H1 (cell line): ENCODE measurements around the gene ZNF91. TPM values are rescaled to one million over a fixed set of nuclear protein-coding genes. Genes with fewer than 3 reads are reported as not detected.
"Not testable (repeated sequence)": the region's sequence is repeated elsewhere in the genome, so short reads cannot be mapped to it uniquely, and the experiment has no call there.

ENCODE experiments used
- CTCF ChIA-PET: fragments of 300-600 bp; sonication (Branson Sonifier 250); formaldehyde crosslinking; loops from one replicate; lab custom pipeline; 2021; ENCODE audit not compliant: partially characterized antibody; lab: Charles Lee
- POLR2A ChIA-PET: fragments of 300-600 bp; sonication (Branson Sonifier 250); formaldehyde crosslinking; loops from one replicate; lab custom pipeline; 2021; ENCODE audit warnings: inconsistent platforms; ENCODE audit not compliant: partially characterized antibody; lab: Charles Lee
- DNase-seq, 2 experiments: peaks; one replicate each; pipeline versions ENCODE4 v3.0.0 to v3.0.0-alpha.2; 2010 to 2022; ENCODE audit warnings: low spot score in 2 of 2, low read depth in 1 of 2, mixed read lengths in 1 of 2
- FAIRE-seq: peaks from 2 replicates; lab custom pipeline; 2011; peaks lifted over from hg19 to GRCh38; lab: Jason Lieb, UNC
- H2AFZ ChIP-seq: 2 replicates; pipeline ENCODE4 v1.8.1; 2012; ENCODE audit warnings: low read length, inconsistent platforms
- H2AK5ac ChIP-seq: 2 replicates; pipeline ENCODE4 v1.6.1; 2013; ENCODE audit warnings: low read depth, low read length
- H2BK120ac ChIP-seq: replicated peaks from 2 replicates; pipeline ENCODE3; 2013; ENCODE audit warnings: low read depth, low read length, inconsistent platforms
- H2BK12ac ChIP-seq: 2 replicates; pipeline ENCODE4 v1.6.1; 2013; ENCODE audit warnings: low read depth, low read length
- H2BK15ac ChIP-seq: 2 replicates; pipeline ENCODE4 v1.6.1; 2013; ENCODE audit warnings: low read length
- H2BK20ac ChIP-seq: 2 replicates; pipeline ENCODE4 v1.6.1; 2013; ENCODE audit warnings: low read length
- H2BK5ac ChIP-seq: 2 replicates; pipeline ENCODE4 v1.6.1; 2013; ENCODE audit warnings: low read depth, low read length
- H3K14ac ChIP-seq: 2 replicates; pipeline ENCODE4 v1.6.1; 2013; ENCODE audit warnings: inconsistent platforms; ENCODE audit not compliant: insufficient read length
- H3K18ac ChIP-seq: 2 replicates; pipeline ENCODE4 v1.6.1; 2013; ENCODE audit warnings: low read length; ENCODE audit errors: extremely low read depth
- H3K23ac ChIP-seq: 2 replicates; pipeline ENCODE4 v1.6.1; 2013; ENCODE audit warnings: inconsistent platforms; ENCODE audit not compliant: insufficient read length
- H3K23me2 ChIP-seq: 2 replicates; pipeline ENCODE4 v1.6.1; 2013; ENCODE audit warnings: low read depth, low read length
- H3K27ac ChIP-seq: 2 replicates; pipeline ENCODE4 v1.6.1; 2011; ENCODE audit warnings: low read depth, low read length, inconsistent platforms
- H3K27me3 ChIP-seq, 4 experiments: replicated peaks in 1 of 4; 1 replicate in 1 of 4; 2 replicates in 3 of 4; pipeline versions ENCODE4 v1.6.1 to v1.8.1; 2011 to 2013; ENCODE audit warnings: low read length in 3 of 4, mild to moderate bottlenecking in 3 of 4, inconsistent platforms in 2 of 4, mixed read lengths in 2 of 4, moderate library complexity in 1 of 4; ENCODE audit not compliant: control insufficient read depth in 3 of 4, insufficient read depth in 3 of 4; ENCODE audit errors: extremely low read depth in 1 of 4
- H3K36me3 ChIP-seq, 4 experiments: 2 replicates each; pipeline versions ENCODE4 v1.6.1 to v1.8.1; 2011 to 2013; ENCODE audit warnings: mild to moderate bottlenecking in 4 of 4, low read length in 3 of 4, moderate library complexity in 2 of 4, control low read depth in 1 of 4, inconsistent platforms in 1 of 4; ENCODE audit not compliant: insufficient read depth in 4 of 4, control insufficient read depth in 2 of 4
- H3K4ac ChIP-seq: replicated peaks from 2 replicates; pipeline ENCODE3; 2013; ENCODE audit warnings: low read length, low read depth, mixed read lengths, inconsistent platforms; ENCODE audit not compliant: insufficient read length
- H3K4me1 ChIP-seq, 4 experiments: replicated peaks in 1 of 4; 1 replicate in 1 of 4; 2 replicates in 3 of 4; pipeline versions ENCODE4 v1.6.1 to v1.8.1; 2011 to 2013; ENCODE audit warnings: low read length in 3 of 4, inconsistent platforms in 2 of 4, mixed read lengths in 1 of 4; ENCODE audit not compliant: insufficient read depth in 4 of 4, control insufficient read depth in 3 of 4
- H3K4me2 ChIP-seq, 2 experiments: 2 replicates each; pipeline versions ENCODE4 v1.6.1 to v1.8.1; 2011 to 2013; ENCODE audit warnings: low read depth in 2 of 2, low read length in 2 of 2, control low read depth in 1 of 2, inconsistent platforms in 1 of 2, mild to moderate bottlenecking in 1 of 2; ENCODE audit not compliant: insufficient read depth in 1 of 2
- H3K4me3 ChIP-seq, 4 experiments: fragments of 200-600, 300-600 bp in 1 of 4; sonication (generic), shearing (Covaris generic), sonication (Bioruptor Twin) in 1 of 4; 2 replicates each; pipeline versions ENCODE4 v1.5.1 to v1.8.1; 2011 to 2016; ENCODE audit warnings: low read length in 4 of 4, low read depth in 3 of 4, control low read depth in 2 of 4, inconsistent platforms in 2 of 4, mild to moderate bottlenecking in 2 of 4, mixed read lengths in 1 of 4, moderate library complexity in 1 of 4; ENCODE audit not compliant: insufficient read depth in 2 of 4; ENCODE audit errors: extremely low read depth in 1 of 4
- H3K56ac ChIP-seq: replicated peaks from 2 replicates; pipeline ENCODE3; 2013; ENCODE audit warnings: low read depth, mild to moderate bottlenecking, mixed read lengths, low read length, inconsistent platforms; ENCODE audit not compliant: insufficient read length
- H3K79me1 ChIP-seq: 2 replicates; pipeline ENCODE4 v1.6.1; 2013; ENCODE audit warnings: low read depth, low read length, control low read depth
- H3K79me2 ChIP-seq, 2 experiments: 2 replicates each; pipeline versions ENCODE4 v1.6.1 to v1.8.1; 2012 to 2013; ENCODE audit warnings: low read length in 2 of 2, mild to moderate bottlenecking in 2 of 2, inconsistent platforms in 1 of 2; ENCODE audit not compliant: insufficient read depth in 2 of 2, control insufficient read depth in 1 of 2
- H3K9ac ChIP-seq, 4 experiments: replicated peaks in 1 of 4; 1 replicate in 1 of 4; 2 replicates in 3 of 4; pipeline versions ENCODE4 v1.6.1 to v1.8.1; 2011 to 2013; ENCODE audit warnings: low read depth in 3 of 4, low read length in 3 of 4, control low read depth in 2 of 4, mild to moderate bottlenecking in 2 of 4, moderate library complexity in 2 of 4, inconsistent platforms in 1 of 4; ENCODE audit errors: extremely low read depth in 1 of 4
- H3K9me3 ChIP-seq, 2 experiments: 2 replicates each; pipeline versions ENCODE4 v1.6.1 to v1.8.1; 2012 to 2013; ENCODE audit warnings: mild to moderate bottlenecking in 2 of 2, moderate library complexity in 2 of 2, control low read depth in 1 of 2, inconsistent platforms in 1 of 2, low read depth in 1 of 2, low read length in 1 of 2, mixed read lengths in 1 of 2; ENCODE audit not compliant: insufficient read depth in 2 of 2
- H4K20me1 ChIP-seq, 2 experiments: replicated peaks in 1 of 2; 2 replicates each; pipeline versions ENCODE3 to v1.8.1; 2011 to 2013; ENCODE audit warnings: inconsistent platforms in 2 of 2, low read length in 2 of 2, mild to moderate bottlenecking in 1 of 2; ENCODE audit not compliant: insufficient read depth in 2 of 2, control insufficient read depth in 1 of 2
- H4K5ac ChIP-seq: 2 replicates; pipeline ENCODE4 v1.6.1; 2013; ENCODE audit warnings: low read length, low read depth, mixed read lengths, inconsistent platforms; ENCODE audit not compliant: insufficient read length
- H4K8ac ChIP-seq: 2 replicates; pipeline ENCODE4 v1.8.0; 2013; ENCODE audit warnings: mild to moderate bottlenecking, moderate library complexity, low read length, inconsistent platforms; ENCODE audit not compliant: insufficient read depth; ENCODE audit errors: extremely low read depth
- H4K91ac ChIP-seq: replicated peaks from 2 replicates; pipeline ENCODE3; 2013; ENCODE audit warnings: low read length, mixed read lengths, inconsistent platforms; ENCODE audit not compliant: insufficient read length
- WGBS, 2 experiments: shearing (Covaris generic) in 1 of 2; methylation state at CpG; one replicate each; pipeline versions ENCODE4 v1.1.6 to v1.1.7; 2013 to 2015; ENCODE audit warnings: low lambda C conversion rate in 2 of 2, mixed read lengths in 2 of 2, inconsistent platforms in 1 of 2, low coverage in 1 of 2, missing lambda C conversion rate in 1 of 2; ENCODE audit not compliant: insufficient replicate concordance in 2 of 2, insufficient coverage in 1 of 2, insufficient read length in 1 of 2; ENCODE audit errors: extremely low coverage in 1 of 2, missing lambda C conversion rate in 1 of 2; 5-methylcytosine and 5-hydroxymethylcytosine counted together
- polyA plus RNA-seq, 7 experiments: library from polyadenylated mRNA; depleted of rRNA in 3 of 7; stranded (reverse) in 5 of 7; unstranded in 2 of 7; fragments of >200 nt in 5 of 7; fragments of 200-250 nt in 2 of 7; gene quantifications; 1 replicate in 5 of 7; 2 replicates in 1 of 7; 4 replicates in 1 of 7; pipeline versions ENCODE4 v1.2.1 to v1.2.3, GENCODE V29; 2011 to 2013; ENCODE audit warnings: missing spikeins in 2 of 7, mixed read lengths in 2 of 7
- total RNA-seq: library from RNA; stranded (reverse); fragmentation: NEBNext Ultra II Directional; extraction: Animal tissue kit (Norgen Biotek cat#: 25700); gene quantifications from 2 replicates; pipeline ENCODE4 v1.2.1, GENCODE V29; 2021

Gene ZNF91
- total and polyA plus RNA-seq, 2 of the 8 experiments (the other 6 are each of a cell fraction or from before 2014, with no cell fraction given) = 16.5 to 35.1 TPM

DNA sequence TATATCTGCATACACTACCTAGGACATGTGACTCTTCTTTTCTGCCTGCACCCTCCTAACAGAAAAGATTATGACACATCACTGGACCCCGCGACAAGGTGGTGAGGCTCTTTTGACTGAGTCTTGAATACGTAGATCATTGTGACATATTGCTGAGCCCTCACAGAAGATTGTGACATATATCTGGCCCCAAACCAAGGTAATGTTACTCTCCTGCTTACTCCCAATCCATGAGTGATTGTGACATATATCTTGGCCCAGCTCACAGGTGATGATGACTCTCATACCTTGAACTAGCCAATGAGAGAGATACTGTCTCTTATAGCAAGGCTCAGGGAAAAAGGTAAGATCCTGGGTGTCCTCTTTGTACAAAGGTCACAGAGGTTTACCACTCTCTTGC is 75.7 kb downstream of the ZNF91 start:
- H3K4me2 ChIP-seq, H4K20me1 ChIP-seq, DNase-seq, FAIRE-seq, H3K4ac ChIP-seq, H3K23ac ChIP-seq, H2BK5ac ChIP-seq, H4K91ac ChIP-seq, H3K23me2 ChIP-seq, H3K4me1 ChIP-seq, H2BK12ac ChIP-seq, H3K56ac ChIP-seq, H2AFZ ChIP-seq, H2AK5ac ChIP-seq, H3K4me3 ChIP-seq, POLR2A ChIA-PET, H3K79me1 ChIP-seq, H3K79me2 ChIP-seq, H3K18ac ChIP-seq, H2BK15ac ChIP-seq, H2BK120ac ChIP-seq, H4K8ac ChIP-seq, H3K9ac ChIP-seq, H2BK20ac ChIP-seq, H3K27ac ChIP-seq, H3K27me3 ChIP-seq, H4K5ac ChIP-seq, H3K14ac ChIP-seq, H3K36me3 ChIP-seq, CTCF ChIA-PET: not testable (repeated sequence)
- 93% methylated on average over 3 of the region's 3 CpGs; no CpG with 5 or more reads in 1 of the 2 experiments for WGBS, 2 experiments
- peaks cover 24 to 61% of the 10 kb centered on the region in 2 experiments for H3K9me3 ChIP-seq

DNA sequence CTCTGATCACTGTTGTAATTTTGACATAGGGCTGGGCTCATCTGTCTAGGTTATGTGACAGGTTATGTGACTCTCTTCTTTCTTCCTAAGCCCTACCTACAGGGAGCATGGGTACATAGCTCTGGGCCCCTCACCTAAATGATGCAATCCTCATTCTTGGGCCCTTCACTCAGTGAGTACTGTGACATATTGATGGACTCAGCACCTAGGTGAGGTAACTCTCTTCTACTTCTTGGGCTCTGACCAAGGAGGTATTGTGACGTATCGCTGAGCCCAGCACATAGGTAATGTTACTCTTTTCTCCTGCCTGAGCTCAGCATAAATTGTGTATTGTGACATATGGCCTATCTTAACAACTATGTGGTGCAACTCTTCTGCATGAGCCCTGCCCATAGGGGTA is 76.3 kb downstream of the ZNF91 start:
- H3K4me1 ChIP-seq = not testable (repeated sequence)
- CTCF ChIA-PET = interaction anchor here (0.6 to 0.7 kb wide), 2 partner anchors 53 to 153 kb away, joined by 3 to 4 read pairs; no protein-coding TSS in a partner anchor

More for the DNA sequence above, 76.3 kb downstream of the ZNF91 start:
- H2AFZ ChIP-seq, H3K27ac ChIP-seq, H4K20me1 ChIP-seq, H4K8ac ChIP-seq, H2BK15ac ChIP-seq, H3K79me2 ChIP-seq, H3K27me3 ChIP-seq, H2BK20ac ChIP-seq, DNase-seq, H3K18ac ChIP-seq, H3K4me2 ChIP-seq, H3K4me3 ChIP-seq, H2BK5ac ChIP-seq, H3K56ac ChIP-seq, H3K23me2 ChIP-seq, POLR2A ChIA-PET, H2BK120ac ChIP-seq, H3K4ac ChIP-seq, H3K36me3 ChIP-seq, H4K91ac ChIP-seq, H3K23ac ChIP-seq, H4K5ac ChIP-seq, H3K9ac ChIP-seq, H3K14ac ChIP-seq, H3K79me1 ChIP-seq, H2BK12ac ChIP-seq, FAIRE-seq, H2AK5ac ChIP-seq: not testable (repeated sequence)
- H3K9me3 ChIP-seq = peaks cover 27 to 65% of the 10 kb centered on the region in 2 experiments
- 80% methylated on average over 2 of the region's 2 CpGs; no CpG with 5 or more reads in 1 of the 2 experiments for WGBS, 2 experiments
